Activated T-cell treated with anti-CD3 and anti-CD28 coated beads, Interleukin-2, amount 50 U/mL, for 1 hour (primary cell): ENCODE measurements around the gene FBXO44.

Source experiments
- DNase-seq: peaks from one replicate; pipeline ENCODE4 v3.0.0-alpha.2; 2020

The FBXO44 gene

GRCh38 chr1:11640944-11641343 is 13.7 kb upstream of the FBXO44 start:
- no peak for DNase-seq

DNA sequence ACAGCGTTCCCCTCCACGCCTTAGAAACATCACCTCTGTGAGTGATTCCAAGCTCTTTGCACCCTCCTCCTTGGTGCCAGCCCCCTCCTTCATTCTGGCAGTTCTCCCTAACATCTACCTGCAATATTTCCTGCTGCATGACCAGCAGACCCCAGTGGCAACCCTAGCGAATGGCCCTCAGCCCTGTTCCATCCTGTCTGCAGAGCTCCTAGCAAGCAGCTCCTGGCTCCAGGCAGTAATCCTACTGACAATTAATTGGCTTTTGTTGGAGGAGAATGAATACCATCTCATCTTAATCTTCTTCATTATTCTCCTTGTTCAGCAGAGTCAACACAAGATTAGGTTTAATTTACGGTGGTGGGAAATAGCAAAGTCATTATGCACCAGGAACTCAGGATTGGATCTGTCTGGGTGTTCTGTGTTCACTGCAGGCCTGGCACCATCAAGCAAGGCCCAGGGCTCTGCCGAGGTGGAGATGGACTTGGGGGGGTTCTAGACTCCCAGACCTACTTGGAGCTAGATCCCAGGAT is 12.8 kb upstream of the FBXO44 start:
- DNase-seq = no peak

DNA sequence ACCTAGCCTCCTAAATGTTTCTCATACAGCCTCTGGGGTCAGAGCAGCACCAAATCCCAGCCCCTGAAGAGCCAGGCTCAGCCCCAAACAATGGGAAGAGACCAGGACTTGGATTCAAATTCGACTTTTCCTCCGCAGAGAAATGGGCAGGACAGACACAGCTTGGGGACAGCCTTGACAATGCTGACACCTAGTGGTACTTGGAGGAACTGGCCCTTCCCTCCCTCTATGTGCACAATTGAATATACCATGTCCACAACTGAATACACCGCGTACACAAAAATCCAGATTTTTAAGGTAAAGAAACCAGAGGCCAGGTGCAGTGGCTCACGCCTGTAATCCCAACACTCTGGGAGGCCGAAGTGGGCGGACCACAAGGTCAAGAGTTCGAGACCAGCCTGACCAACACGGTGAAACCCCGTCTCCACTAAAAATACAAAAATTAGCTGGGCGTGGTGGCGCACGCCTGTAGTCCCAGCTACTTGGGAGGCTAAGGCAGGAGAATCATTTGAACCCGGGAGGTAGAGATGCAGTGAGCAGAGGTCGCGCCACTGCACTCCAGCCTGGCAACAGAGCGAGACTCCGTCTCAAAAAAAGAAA is 12.2 kb upstream of the FBXO44 start:
- DNase-seq = peak; percentile 67

DNA sequence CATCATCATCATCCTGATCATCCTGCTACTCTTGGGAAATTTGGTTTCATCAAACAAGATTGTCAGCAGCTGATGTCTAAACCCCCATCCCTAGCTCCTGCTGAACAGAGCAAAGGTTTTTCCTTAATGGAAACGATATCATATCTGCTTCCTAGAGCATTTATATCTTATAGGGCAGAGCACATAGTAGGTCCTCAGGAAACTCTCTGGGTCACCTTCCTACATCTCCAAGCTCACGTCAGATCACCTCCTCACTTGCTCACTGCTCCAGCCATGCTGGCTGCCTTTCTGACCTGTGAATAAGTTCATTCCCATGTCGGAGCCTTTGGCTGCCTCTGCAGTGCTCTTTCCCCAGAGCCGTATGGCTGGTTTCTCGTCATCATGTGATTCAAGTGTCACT is 10.9 kb upstream of the FBXO44 start:
- DNase-seq = no peak

DNA sequence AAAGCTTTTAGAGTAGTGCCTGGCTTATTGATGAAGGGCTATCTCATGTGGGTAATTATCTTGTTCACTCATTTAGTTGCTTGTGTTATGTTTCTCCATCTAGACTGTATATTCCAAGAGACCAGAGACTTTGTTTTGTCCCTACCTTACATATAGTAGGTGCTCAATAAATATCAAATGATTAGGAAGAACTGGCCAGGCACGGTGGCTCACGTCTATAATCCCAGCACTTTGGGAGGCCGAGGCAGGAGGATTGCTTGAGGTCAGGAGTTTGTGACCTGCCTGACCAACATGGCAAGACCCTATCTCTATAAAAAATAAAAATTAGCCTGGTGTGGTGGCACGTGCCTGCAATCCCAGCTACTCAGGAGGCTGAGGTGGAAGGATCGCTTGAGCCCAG is 9.4 kb upstream of the FBXO44 start:
- DNase-seq = no peak

GRCh38 chr1:11645670-11646265 is 8.9 kb upstream of the FBXO44 start:
- peak; percentile 80 for DNase-seq

- no peak for DNase-seq
These were observed 8.4 kb upstream of the FBXO44 start for GRCh38 chr1:11646317-11646716.

DNA sequence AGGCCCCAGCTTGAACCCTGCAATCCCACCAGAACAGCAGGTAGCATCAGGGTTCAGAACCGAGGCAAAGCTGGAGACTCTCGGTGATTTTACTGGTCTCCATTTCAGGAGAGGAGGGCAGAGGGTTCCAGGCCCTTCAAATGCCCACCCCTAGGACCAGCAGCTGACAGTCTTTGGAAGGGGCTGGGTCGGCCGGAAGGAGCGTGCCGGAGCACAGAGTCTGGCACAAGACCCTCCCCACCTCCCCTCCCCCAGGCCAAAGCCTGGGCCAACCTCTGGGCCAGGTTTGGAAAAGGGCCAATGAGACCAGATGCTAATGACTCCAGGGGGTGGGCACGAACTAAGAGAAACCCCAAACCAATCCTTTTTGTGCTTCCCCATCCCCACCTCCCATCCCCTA is 7.3 kb upstream of the FBXO44 start:
- DNase-seq = no peak

DNA sequence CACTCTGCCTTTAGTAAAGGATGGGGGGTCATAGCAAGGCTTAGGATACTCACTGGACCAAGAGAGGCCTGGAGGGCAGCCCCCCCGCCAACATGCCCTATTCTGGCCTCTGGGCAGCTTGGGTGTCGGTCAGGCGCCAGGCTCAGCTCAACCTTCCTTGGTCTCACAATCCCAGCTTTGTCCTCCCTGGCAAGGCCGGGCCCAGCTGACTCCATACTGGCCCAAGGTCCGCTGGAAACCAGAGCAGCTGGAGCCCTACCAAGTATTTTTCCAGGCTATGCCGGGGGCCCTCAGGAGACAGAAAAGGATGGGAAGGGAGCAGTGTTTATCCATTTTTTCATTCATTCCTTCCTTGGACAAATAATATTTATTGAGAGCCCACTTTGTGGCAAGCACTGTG is 6.6 kb upstream of the FBXO44 start:
- no peak for DNase-seq

DNA sequence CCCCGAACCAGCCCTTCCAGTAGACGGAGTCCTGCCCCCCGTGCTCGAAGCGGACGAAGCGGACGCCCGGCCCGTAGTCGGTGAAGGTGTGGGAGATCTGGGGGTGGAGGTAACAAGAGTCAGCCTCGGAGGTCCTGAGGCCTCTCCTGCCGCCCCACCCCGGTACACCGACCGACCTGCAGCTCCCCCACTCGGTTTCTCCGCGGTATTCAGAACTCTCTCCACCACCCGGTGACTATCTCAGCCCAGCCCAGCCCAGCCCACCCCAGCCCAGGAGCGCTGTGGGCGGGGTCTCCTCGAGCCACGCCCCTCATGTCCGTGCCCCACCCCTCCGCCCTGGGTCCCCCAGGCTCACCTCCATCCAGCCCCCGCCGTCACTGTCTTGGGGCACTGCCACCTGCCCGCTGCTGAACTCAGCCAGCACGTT is 5.9 kb upstream of the FBXO44 start:
- DNase-seq = peak; percentile 58

DNA sequence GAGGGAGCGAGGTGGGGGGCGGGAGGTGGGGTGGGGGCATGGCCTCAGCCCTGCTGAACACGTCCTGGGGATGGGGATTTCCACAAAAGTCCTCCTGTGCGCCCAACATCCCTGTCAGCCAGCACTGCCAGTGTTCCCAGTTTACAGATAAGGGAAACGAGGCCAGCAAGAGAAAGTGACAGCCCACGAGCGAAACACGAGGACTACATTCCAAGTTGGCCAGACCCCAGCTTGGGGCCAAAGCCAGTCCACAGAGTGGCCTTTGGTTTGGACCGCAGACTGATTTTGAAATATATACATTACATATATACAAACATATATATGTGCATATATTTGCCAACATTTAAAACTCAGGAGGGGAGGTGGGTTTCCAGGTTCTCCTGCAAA is 5.4 kb upstream of the FBXO44 start:
- no peak for DNase-seq

GRCh38 chr1:11649624-11650330 is 4.9 kb upstream of the FBXO44 start:
- DNase-seq = no peak

GRCh38 chr1:11650331-11650991 is 4.2 kb upstream of the FBXO44 start:
- peak; percentile 75 for DNase-seq

DNA sequence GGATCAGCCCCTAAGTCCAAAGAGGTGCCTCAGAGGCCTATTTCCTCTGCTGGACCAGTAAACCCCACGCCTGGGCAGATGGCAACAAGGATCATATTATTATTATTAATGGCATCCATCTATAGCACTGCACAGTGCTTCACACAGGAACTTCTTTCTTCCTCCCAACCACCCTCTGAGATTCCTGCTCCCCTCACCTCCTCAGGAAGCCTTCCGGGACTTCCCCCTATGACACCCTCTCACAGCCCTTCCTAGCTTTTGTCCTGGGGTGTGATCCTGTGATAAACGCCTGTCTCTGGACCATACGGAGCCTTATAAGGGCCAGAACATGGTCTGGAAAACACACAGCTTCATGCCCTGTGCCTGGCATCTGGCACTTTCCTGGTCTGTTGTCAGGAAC is 3.7 kb upstream of the FBXO44 start:
- DNase-seq = no peak

- DNase-seq = no peak
These were observed 2.4 kb upstream of the FBXO44 start for GRCh38 chr1:11652203-11652780.

DNA sequence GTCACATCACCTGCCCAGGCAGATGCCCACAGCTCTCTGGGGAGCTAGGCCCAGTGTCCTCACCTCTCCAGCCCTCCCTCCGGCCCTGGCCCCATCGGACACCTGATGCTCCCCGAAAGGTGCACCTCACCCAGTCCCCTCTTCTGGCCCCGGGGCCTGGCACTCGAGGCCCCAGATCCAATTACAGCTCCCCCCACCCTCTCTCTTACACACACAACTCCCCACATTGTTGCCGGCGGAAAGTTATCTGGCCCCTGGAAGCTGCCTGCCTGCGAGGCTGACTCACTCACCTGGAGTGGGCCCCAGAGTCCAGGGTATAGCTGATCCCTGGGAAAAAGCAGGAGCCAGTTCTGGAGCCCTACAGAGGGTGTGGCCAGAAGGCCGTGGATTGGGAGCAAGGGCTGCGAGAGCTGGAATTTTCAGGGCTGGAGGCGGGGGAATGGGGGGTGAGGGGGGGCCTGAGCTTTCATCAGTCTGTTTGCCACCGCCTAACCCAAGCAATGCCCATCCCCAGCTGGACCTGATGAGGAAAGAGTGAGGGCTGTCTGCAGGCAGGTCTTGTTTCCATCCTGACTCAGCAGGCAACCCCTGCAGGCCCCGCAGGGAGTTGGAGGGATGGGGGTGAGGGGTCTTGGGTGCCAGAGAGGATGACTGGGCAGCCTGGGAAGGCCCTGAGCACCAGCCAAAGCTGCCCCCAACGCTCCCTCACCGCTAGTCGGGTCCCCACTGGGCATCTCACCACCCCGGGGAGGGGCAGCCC is 1.4 kb upstream of the FBXO44 start:
- no peak for DNase-seq

DNA sequence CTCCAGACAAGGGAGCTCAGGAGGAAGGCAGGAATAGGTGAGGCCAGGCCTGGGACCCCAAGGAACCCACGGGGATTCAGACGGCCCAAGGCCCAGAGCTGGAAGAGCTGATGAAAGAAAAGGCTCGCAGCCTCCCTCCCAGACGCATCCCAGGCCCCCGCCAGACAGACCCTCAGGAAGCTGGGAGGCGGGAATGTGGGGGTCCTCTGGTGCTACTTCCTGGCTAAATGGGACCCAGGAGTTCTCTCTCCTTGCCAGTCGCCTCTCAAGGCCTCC is 878 bp upstream of the FBXO44 start:
- DNase-seq = no peak

GRCh38 chr1:11654939-11655808 is 497 bp downstream of the FBXO44 start:
- no peak for DNase-seq

DNA sequence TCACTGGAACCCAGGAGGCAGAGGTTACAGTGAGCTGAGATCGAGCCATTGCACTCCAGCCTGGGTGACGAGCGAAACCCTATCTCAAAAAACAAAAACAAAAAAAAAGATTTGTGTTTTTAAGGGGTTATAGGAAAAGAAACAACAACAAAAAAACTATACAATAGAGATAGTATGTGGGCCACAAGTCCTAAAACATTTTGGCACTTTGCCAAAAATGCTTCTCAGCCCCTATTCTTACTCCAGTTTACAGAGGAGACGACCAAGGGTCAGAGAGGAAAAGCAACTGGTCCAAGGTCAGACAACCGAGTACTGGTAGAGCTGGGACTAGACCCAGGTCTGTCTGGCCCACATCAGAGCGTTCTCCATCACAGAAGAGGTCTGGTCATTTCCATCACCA is 3.0 kb downstream of the FBXO44 start:
- no peak for DNase-seq

- no peak for DNase-seq
These were observed 3.9 kb downstream of the FBXO44 start for GRCh38 chr1:11658542-11658941.

- no peak for DNase-seq
These were observed 5.1 kb downstream of the FBXO44 start for GRCh38 chr1:11659748-11660147.

DNA sequence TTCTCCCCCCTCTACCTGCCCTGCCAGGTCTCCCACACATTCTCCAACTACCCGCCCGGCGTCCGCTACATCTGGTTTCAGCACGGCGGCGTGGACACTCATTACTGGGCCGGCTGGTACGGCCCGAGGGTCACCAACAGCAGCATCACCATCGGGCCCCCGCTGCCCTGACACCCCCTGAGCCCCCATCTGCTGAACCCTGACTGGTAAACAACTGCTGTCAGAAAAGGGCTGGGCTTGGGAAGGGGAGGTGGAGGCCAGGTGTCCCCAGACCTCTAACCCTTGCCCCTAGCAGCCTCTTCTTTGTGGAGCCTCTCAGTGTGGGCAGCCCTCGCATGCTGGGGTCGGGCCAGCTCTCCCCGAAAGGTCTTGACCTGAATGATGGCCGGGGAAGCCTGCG is 6.4 kb downstream of the FBXO44 start:
- DNase-seq = no peak
